Fibroblast of mammary gland (primary cell): ENCODE measurements around the gene GRIK3.

Experiments used
- DNase-seq: peaks from one replicate; pipeline ENCODE4 v3.0.0-alpha.2; 2010; ENCODE audit warnings: low read depth
- H3K4me3 ChIP-seq: 2 replicates; pipeline ENCODE4 v1.5.1; 2011; ENCODE audit warnings: low read depth, mild to moderate bottlenecking, low read length, moderate library complexity; ENCODE audit not compliant: control insufficient read depth
- CTCF ChIP-seq: conservative IDR thresholded peaks from 2 replicates; pipeline ENCODE4 v1.5.1; 2011; ENCODE audit warnings: low read depth, low read length, inconsistent platforms; ENCODE audit not compliant: control insufficient read depth, insufficient read depth

The GRIK3 gene

GRCh38 chr1:36953061-36953460, 81.3 kb downstream of the GRIK3 start:
- no peak for DNase-seq
- H3K4me3 ChIP-seq = no peak overlapping the region
- no peak for TF ChIP-seq CTCF

DNA sequence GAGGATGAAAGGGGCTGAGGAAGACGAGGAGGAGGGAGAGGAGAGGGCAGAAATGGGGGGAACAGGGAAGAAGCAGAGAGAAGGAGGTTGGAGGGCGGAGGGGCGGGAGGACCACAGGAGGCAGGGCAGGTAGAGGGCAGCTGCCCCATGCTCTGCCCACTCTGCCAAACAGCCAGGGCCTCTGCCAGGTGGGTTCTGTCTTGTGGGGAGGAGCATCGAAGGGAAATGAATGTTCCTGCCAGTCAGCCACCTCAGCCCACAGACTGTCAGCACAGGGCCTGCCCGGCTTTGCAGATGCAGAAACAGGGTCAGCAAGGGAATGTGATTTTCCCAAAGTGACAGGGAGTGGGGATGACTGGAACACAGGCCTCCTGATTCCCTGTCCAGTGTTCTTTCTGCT, 82.6 kb downstream of the GRIK3 start:
- TF ChIP-seq CTCF = no peak
- H3K4me3 ChIP-seq = no peak overlapping the region
- no peak for DNase-seq

GRCh38 chr1:36951292-36951750, 83.0 kb downstream of the GRIK3 start:
- TF ChIP-seq CTCF = no peak
- H3K4me3 ChIP-seq = no peak overlapping the region
- no peak for DNase-seq

- TF ChIP-seq CTCF = no peak
- no peak for DNase-seq
Observed at GRCh38 chr1:36950604-36951291, 83.6 kb downstream of the GRIK3 start.

DNA sequence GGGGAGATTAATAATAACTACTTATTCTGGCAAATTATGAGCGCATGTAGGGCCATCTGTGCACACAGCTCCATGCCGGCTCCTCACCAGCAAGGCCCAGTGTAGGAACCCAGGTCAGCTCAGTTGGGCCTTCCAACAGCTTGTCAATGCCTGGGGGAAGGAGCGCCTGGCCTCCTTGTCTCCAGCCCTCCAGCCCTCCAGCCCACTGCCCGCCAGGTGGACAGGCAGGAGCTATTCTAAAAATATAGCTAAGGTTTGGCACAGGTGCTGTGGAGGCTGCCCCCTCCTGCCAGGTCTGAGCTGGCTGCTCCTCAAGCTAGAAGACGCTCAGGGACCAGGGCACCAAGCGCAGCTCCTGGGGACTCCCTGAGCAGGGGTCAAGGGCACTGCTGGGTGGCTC, 85.7 kb downstream of the GRIK3 start:
- no peak overlapping the region for H3K4me3 ChIP-seq
- no peak for TF ChIP-seq CTCF
- DNase-seq = no peak

More at GRCh38 chr1:36950604-36951291, 83.6 kb downstream of the GRIK3 start:
- no peak overlapping the region for H3K4me3 ChIP-seq

- no peak for TF ChIP-seq CTCF
- no peak for DNase-seq
- H3K4me3 ChIP-seq = no peak overlapping the region
Observed at GRCh38 chr1:36948147-36948546, 86.2 kb downstream of the GRIK3 start.

DNA sequence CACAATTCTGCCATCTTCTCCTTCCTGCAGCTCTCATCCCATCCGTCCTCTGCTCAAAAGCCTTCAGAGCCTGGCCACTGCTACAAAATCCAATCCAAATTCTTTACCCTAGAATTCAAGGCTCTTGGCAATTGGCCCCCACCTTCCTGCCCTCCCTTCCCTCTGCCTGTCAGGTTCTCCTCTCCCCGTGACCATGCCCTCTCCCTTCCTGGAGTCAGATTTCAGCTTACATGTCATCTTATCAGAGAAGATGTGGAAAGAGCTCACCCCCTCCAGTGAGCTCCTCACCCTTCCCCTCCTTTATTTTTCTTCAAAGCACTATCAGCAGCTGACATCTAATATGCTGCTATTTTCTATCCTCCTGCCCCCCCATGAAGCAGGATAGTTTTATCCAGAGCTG, 86.9 kb downstream of the GRIK3 start:
- no peak overlapping the region for H3K4me3 ChIP-seq
- no peak for TF ChIP-seq CTCF
- no peak for DNase-seq
